ENCODE data around the gene BEAN1.

Gene BEAN1

DNA sequence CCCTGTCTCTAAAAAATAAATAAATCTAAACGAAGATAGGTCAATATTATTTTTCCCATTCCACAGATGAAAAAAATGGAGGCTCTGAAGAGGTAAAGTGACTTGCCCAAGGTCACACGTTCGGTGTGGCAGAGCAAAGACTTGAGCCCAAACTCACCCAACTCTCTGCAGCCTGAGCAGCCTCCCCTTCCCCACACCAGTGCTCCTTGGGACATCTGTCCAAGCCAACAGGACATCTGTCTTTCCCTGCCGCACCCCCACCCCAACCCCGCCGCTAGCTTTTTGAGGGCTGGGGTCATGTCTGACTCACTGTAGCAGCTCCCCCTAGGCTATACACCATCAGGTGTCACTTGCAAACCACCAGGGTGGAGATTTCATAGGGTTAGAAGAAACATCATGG lies 5.2 kb upstream of the BEAN1 start:
- no peak for DNase-seq

DNA sequence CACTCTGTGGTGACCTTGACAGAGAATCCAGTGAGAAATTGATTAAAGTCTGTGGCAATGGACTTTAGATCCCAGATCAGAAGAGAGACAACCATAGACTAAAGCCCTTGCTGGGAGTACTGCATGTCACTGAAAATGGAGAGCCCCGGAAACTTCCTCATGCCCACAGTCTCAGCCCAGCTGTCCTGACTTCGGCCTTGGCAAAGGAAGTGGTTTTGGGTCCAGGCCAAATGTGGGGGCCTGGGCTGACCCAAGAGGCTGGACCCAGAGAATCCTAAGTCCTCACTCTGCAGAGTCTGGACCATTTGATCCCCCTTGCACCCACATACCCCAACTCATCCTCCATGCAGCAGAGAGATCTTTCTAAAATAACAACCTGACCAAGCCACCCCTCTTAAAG lies 4.7 kb upstream of the BEAN1 start:
- no peak for DNase-seq

DNA sequence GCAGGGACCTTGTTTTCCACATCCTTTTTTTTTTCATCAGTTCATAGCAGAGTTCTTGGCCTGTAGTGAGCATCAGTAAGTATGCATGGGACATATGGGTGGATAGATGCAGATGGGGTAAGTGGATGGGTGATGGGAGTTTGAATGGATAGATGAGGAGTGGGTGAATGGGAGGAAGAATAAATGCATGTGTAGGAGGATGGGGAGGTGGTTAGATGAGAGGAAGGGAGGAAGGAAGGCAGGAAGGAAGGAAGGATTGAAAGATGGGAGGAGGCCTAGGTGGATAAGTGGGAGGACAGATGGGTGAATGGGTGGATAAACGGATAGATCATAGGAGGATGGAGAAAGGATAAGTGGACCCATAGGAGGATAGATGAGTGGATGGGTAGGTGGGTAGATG lies 3.9 kb upstream of the BEAN1 start:
- no peak for DNase-seq

DNA sequence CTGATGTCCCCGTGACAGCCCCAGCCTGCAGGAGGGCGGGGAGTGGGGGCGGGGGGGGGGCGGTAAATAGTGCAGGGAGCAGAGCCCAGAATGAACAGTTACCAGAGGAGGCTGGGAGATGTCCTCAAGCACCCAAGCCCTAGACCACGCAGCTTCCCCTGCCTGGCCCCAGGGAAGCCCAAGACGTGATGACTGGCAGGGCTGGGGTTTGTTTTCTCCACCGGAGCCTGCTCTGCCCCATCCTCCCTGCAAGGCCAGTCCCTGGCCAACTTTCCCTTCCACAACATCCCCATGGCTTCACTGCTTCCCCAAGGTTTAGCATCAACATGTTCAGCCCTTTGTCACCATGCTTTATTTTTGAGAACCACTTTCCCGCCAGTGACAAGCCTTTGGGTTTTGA lies 1.4 kb upstream of the BEAN1 start:
- no peak for DNase-seq

DNA sequence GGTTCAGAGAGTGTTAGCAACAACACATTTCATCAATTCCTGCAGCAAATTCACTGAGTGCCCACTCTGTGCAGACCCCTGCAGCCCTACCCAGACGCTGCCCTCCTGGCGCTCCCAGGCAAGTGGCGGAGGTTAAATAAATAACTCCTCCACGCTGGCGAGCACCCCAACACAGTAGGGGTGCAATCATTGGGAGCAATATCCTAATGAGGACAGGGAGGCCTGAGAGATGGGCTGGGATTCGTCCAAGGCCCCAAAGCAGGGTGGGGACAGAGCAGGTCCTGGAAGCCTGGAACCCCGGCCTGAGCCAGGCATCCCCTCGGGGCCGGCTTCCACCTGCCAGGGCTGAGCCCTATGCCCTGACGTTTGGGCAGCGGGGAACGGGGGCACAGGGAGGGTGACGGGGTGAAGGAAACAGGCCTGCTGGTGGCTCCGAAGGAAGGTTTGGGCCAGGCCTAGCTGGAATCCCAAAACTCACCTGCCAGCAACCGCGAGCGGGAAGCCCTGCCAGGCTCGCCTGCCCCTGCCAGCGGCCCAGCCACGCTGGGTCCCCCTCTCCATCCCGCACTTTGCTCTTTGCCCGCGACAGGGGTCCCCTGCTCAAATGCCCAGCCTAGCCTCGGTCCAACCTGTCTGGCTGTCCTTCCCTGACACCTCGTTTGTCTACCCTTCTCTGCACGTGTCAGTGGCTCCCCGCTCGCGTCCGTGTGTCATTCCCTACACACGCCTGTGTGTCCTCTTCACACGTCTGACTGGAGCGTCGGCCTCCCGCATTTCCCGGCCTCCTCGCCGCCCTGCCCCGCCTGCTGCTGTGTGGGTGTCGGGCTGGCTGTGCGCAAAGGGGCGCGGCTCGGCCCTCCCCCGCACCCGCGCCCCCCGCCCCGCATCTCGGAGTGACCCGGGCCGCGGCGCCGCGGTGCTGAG lies 721 bp upstream of the BEAN1 start:
- no peak for DNase-seq

DNA sequence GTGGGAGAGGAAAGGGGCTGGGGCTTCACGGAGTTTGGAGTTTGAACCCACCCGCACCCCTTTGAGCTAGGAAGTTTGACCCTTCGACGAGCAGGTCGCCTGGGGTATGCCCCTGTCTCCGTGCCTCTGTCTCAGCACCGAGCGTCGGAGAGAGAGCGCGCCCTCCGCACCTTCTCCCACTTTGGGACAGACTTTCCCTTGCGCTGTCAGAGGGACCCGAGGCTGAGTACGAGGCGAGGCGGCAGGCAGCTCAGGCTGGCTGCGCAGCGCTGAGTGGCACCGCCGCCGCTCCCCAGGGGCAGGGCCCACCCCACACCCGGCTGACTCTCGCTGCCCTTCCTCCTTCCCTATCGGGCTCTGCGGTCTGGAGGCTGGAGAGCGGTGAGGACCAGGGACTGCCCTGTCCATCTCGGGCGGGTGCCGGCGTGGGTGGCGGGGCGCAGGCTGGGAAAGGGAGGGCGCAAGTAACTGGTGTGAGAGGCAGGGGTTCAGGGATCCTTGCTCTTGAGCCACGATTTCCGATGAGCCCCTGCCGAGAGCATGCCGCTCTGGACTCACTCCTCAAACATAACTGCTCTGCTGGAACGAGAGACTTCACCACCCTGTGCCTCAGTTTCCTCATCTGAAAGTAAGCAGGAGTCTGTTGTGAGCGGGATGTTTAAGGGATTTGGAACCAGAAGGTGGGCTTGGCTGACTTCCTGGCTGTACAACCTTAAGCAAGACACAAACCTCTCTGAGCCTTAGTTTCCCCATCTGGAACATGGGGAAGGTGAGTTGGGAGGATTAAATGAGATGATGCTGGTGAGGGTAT lies 981 bp downstream of the BEAN1 start:
- no peak for DNase-seq

DNA sequence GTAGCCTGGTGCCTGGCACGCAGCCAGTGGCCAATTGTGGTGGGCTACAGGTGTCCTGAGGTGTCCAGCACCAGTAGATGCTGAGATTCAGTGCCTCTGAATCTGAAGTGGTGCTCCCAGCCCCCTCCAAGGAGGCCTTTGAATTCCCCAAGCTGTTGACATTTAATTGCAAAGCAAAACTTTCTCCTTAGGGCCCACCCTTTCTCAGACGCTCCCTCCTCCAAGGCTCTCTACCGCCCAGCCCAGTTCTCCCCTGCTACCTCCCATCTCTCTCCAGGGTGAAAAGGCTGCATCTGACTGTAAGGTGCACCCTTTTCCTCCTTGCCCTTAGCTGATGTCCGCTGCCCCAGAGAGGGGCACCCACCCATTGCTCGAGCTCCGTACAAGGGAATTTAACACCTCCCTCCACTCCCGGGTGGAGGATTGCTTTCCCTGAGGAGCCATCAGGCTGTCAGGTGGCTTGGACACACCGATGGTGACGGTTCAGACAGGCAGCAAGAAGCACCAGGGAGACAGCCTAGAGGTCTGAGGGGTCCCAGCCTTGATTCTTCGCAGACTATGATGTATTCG lies 1.7 kb downstream of the BEAN1 start:
- DNase-seq, result no peak

DNA sequence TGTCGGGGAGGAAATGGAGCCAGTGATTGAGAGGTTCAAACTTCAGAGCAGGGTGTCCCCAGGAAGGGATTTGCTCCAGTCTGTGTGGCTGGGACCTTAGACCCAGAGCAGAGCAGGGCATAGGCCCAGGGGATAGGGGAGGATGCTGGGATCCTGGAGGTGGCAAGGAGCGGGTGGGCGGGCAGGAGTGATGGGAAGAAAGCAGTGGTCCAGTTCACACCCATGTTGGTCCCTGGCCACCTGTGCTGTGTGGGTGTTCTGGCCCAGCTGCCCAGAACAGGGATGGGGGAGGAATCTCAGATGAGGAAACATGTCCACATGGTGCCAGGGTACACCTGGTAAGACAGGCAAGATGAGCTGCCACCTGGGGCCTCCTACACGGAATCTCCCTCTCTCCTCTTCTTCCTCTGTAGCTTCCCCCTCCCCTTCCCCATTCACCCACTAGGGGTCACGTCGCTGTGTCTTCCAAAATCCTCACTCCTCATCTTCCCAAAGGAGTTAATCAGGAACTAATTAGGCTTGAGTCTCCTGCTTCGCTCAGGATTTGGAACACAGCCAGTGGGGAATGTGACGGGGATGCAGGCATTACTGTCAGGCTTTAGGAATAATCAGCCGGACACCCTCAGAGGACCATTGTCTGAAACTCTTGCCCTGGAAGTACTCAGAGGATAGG lies 2.3 kb downstream of the BEAN1 start:
- DNase-seq, result peak; percentile 50

DNA sequence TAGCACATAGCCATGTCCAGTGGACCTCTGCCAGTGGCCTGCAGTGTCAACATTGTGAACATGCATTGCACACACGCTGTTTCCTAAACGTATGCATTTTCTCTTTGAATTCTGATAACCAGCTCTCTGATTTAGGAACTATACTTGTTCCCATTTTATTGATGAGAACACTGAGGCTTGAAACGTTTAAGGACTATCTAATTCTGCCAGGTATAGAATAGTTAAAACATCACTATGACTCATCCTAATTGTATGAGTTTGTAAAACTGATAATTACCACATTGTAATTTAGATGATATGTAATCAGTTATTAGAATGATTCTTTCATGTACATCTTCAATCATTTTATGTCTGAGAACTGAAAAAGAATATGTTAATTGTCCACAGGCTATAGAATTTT lies 3.1 kb downstream of the BEAN1 start:
- DNase-seq, result no peak

DNA sequence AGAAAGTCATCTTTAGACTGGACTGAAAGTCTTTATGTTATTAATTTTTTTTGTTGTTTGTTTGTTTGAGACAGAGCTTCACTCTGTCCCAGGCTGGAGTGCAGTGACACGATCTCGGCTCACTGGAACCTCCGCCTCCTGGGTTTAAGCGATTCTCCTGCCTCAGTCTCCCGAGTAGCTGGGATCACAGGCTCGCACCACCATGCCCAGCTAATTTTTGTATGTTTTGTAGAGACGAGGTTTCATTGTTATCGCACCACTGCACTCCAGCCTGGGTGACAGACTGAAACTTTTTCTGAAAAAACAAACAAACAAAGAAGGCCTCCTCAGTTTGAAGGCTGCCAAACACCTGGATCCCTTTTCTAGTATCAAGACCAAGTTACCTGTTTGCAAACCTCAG lies 4.7 kb downstream of the BEAN1 start:
- no peak for DNase-seq

DNA sequence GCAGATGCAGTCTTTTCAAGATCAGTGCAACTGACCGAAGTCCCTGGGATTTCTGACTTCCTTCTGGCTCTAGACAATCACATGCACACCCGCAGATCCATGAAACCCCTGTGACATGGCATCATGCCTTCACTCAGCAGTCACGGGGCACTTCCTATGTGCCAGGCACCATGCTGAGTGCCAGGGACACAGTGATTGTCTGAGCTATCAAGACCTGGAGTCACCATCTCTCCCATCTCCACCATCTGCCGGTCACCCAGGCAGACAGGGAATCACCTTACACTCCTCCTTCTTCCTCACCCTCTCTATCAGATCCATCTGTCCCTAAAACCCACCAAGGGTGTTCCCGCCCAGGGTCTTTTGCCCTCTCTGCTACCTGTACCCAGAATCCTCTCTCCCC lies 5.3 kb downstream of the BEAN1 start:
- DNase-seq, result peak; percentile 46

DNA sequence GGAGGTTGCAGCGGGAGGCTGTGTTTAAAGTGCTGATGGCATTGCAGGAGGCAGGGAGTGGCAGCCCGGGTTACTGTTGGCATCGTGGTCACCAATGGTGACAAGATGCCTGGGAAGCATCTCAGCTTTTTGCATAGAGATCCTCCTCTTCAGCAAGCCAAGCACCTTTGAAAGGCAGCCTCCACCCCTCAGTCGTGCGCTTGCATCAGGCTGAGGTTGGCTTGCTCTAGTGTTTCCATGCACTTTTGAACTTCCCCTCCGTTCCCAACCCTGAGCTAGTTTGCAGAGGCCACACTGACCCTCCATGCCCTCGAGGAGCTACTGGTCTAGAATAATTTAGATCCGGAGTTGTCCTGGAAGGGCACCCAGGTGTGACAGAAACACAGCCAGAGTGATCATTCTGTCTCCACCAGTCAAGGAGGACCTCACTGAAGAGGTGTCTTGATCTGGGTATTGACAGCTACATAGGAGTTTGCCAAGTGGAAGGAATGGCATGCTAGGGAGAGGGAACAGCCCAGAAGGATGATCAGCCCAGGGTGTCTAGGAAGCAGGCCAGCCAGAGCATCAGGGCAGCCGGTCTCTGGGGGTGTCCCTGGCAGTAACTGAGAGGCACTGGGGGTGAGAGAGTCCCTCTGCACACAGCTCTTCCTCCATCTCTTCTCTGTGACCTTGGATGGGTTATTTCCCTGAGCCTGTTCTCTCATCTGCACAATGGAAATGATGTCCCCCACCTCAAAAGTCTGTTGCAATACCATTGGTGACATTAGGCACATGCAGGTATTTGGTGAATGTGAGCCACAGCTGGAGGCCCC lies 7.7 kb downstream of the BEAN1 start:
- no peak for DNase-seq

DNA sequence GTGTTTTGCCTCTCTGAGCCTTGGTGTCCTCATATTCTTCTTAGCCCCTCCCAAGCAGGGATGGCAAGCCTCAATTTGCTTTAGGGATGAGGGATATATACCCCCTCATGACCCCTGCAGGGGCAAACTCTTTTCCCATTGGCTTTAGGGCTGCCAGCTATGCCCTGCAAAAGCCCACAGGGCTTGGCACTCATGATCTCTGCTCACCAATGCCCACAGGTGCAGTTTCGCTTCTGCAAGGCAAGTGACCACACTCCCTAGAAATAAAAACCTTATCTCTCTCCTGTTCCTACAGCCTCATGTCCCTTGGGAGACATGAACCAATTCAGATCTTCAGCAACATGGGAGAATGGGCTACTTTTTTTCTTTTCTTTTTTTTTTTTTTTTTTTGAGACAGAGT lies 8.8 kb downstream of the BEAN1 start:
- DNase-seq, result no peak

DNA sequence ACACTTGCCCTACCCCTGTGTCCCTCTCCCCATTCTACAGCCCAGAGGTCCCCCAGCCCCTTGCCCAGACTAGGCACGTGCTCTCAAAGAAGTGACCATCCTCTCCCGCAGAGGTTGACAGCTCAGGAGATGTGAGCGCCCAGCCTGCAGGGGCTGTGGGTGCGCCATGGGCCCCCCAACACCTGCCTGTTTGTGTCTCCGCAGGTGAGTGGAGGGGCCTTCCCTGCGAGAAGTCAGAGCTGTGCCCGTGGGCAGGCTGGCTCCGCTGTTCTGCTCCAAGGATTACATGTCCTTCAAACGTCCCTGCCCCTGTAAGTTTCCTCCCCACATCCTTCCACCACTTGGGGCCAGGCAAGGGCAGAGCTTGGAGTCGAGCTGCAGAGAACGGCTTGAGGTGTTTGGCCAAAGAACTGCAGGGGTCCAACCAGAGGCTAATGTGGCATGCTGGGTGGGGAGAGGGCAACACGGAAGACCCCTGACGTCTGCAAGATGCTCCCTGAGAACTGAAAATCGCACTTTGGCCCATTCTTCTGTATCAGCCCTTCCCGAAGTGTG lies 10.4 kb downstream of the BEAN1 start:
- DNase-seq, result no peak

DNA sequence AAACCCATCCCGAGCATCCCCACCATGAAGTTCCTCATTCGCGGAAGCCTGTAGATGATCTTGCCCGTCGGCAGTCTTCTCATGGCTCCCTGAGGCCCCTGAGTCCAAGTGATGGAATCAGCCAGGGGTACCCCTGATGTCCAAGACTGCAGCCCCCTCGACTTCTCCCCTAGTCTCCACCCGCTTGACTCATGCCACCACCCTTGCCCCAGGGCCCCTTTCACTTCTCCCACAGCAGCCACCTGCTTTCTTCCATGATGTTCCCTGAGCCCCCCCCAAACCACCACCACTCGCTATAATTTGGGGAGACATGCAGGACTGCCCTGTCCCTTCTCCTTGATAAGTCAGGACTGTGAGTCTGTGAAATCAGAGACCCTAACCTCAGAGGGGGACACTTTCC lies 11.4 kb downstream of the BEAN1 start:
- DNase-seq, result no peak

DNA sequence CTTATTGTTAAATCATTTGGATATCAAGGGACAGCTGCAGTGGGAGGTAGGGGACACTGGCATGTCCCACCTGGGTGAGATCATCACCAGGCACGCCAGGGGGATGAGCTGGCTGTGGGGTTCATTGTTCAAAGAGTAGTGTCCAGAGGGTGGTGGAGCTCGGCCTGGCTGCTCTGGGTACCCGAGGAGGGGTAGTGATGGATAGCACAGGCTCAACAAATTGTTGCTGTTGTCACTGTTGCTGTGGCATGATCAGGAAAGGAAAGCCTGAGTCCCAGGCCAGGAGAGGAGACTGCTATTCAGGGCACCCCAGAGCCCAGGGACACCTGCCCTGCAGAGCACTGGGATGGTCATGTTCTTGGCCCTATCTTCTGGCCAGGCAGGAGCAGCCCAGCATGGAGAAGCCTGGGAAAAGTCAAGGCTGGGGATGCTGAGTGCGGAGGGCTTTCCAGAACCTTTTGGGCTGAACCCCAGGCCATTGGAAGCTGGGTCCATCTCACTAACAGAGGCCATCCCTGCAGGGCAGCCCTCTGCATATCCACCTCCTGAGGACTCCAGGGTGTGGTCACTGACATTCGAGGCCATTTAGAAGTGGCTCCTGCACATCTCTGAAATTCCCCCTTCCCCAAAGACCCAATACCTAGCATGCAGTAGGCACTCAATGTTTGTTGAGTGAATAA lies 12.1 kb downstream of the BEAN1 start:
- DNase-seq, result no peak

DNA sequence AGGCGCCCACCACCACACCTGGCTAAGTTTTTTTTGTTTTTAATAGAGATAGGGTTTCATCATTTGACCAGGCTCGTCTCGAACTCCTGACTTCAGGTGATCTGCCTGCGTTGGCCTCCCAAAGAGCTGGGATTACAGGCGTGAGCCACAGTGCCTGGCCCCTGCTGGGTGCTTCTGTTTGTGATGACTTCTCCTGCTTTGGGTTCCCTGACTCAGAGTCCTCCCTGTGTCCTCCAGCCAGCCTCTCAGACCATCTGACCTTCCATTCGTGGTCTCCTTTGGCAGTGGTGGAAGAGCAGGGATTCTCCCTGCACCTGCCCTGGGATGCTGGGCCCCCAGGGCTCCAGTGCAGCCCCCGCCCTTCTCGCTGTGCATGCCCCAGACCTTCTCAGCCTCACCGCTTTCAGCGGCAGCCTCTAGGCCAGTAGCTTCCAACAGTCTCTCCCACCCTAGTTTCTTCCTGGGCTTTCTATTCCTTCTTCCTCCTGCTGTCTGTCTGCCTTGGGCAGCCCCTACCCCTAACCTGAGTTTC lies 13.2 kb downstream of the BEAN1 start:
- DNase-seq, result no peak

DNA sequence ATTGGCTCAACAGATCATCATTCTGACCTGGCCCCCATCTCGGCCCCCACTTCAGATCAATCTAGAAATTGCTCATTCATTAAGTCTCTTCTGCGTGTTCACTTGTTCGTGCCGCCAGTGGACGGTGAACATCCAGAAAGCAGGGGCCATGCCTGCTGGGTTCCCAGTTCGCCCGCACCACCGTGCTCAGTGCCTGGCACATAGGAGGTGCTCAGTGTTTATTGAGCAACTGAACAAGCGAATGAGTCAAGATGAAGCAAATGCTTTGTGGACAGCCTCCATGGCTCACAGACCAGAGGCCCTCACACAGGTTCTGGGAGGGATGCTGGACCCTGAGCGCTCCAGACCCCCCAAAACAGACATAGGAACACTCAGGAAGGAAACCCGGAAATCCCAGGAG lies 13.9 kb downstream of the BEAN1 start:
- no peak for DNase-seq

DNA sequence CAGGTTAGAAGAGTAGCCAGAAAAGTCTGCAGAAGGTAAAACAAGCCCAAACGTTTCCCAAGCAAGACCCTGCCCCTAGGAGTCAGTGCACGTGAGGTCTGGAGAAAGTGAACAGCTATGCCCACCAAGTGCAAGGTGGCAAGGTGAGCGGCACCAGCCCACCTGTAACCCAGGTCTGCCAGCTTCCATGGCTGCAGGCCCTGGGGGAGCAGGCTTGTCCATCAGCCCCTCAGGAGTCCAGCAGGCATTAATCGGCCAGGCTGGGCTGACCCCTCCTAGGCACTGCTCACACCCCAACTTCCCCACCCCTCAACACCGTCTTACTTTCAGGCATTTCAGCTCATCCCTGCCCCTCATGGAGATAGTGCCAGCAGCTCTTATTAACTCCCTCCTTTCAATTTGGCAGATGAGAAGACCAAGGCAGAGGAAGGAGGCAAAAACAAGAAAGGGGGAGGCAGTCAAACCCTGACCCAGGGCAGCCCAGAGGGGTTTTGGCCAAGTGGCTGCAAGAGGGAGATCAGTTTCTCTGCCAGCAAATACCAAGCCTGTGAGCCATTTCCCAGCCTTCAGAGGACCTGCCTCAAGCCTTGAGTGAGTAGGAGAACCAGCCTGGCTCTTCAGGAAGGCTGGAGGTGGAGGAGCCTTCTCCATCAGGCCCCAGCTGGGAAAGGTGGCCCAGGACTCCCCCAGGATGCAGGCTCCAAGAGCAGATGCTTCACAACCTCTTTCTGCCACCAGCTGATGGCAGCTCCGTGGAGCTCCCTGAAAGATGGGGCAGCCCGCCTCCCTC lies 14.7 kb downstream of the BEAN1 start:
- no peak for DNase-seq

DNA sequence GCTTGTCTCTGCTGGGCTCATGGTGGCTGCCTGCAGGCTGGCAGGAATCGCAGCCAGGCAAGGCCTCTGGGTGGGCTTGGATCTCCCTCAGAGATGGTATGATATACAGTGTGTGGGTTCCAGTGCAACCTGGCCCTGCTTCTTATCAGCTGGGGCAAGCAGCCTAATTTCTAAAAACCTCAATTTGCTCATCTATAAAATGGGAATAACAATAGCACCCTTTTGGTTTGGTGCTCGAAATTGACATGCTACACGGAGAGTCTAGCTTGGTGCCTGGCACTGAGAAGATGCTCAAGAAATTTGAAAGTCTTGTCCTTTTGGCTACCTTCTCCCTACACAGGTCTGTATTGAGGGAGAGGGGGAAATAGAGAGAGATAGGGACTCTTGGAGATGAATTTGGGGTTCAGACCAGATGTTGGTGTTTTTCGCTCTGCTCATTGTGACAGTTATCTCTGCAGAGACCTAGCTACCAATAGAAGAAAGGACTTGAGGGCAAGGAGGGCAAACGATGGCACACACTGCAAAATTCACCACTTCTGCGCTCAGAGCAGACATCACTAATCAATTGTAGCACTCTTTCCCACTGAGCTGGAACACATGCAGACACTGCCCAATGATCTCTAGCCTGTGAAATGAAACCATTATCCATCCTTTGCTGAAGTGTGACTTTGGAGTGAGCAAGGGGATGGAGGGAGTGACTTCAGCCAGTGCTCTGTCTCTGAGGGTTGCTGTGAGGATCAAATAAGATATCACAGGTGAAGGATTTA lies 15.6 kb downstream of the BEAN1 start:
- no peak for DNase-seq
